Hematopoietic multipotent progenitor cell treated with erythropoietin and hydrocortisone succinate and interleukin-3 and kit ligand, for 6 days (in vitro differentiated cells): ENCODE measurements around the gene WNT5B.
A peak's percentile ranks its signal among the peaks of the same experiment; 100 is the strongest.

Experiments
- DNase-seq: peaks from one replicate; pipeline ENCODE4 v3.0.0-alpha.2; 2015

WNT5B gene

DNA sequence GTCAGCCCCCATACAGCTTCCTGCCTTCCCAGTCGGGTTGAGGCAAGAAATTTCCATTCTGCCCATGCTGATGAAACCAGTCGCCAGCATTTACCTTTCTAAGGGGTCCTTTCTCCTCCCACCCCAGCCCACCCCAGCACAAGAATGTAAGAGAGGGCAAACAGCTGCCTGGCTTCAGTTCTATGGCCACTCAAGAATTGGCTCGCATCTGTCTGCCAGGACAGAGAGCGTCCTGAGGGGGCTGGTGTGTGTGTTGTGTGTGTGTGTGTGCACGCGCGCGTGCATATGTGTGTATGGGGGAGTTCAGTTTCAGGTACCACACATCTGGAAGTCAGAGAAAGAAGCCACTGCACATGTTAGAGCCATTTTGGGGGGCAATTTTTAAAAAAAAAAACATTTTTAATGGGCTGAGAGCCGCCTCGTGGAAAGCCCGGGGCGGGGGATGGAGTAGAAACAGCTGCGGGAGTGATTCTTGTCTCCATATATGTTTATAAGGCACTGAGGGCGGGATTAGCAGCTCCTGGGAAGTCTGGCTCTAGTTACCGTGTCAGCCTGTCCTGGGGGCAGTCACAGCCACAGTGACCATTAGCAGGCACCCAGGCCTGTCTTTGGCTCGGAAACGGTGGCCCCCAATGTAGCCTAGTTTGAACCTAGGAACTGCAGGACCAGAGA lies at the start of gene WNT5B:
WNT5B (plus strand) TSS at position 566 of the 672 bp plus-strand sequence. CDS start 2,124 bp downstream, outside the sequence.
- DNase-seq, result no peak

GRCh38 chr12:1579651-1580435 lies 49.2 kb upstream of the WNT5B start:
- DNase-seq, result no peak

GRCh38 chr12:1580526-1580925 lies 48.5 kb upstream of the WNT5B start:
- DNase-seq, result no peak

GRCh38 chr12:1581973-1582708 lies 46.9 kb upstream of the WNT5B start:
- no peak for DNase-seq

- DNase-seq, result no peak
Observed at GRCh38 chr12:1582709-1583050, 46.4 kb upstream of the WNT5B start.

DNA sequence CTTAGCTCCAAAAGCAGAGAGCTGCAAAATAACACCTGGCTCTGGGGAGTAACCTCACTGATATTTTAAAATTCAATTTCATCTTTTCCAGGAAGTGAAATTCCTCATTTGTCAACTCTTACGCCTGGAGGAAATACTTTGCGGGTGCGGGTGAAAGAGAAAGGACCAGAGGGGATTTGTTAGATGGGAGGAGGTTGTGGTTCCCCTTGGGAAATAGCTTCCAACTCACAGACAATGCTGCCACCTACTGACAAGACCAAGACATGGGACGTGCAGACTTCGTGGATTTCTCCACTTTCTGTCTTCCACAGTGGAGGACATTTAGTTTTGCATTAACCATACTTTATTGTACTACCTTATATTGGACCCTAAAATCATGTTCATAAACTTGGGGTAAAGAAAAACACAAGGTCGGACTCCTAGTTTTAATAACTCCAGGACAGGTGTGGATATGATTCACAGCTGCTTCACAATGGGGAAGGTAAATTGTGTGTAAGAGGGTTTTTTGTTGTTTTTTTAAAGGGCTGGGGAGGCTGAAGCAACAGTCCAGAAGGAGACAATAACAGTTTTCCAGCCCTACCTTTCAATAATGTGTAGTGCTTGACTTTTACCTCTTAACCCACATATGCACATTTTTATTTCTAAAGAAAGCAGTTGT lies 45.5 kb upstream of the WNT5B start:
- peak; percentile 94 for DNase-seq

- DNase-seq, result no peak
Observed at GRCh38 chr12:1584326-1584725, 44.7 kb upstream of the WNT5B start.

GRCh38 chr12:1587927-1588574 lies 41.0 kb upstream of the WNT5B start:
- no peak for DNase-seq

GRCh38 chr12:1588575-1588947 lies 40.5 kb upstream of the WNT5B start:
- DNase-seq, result no peak

GRCh38 chr12:1590221-1590979 lies 38.6 kb upstream of the WNT5B start:
- DNase-seq, result peak; percentile 25

DNA sequence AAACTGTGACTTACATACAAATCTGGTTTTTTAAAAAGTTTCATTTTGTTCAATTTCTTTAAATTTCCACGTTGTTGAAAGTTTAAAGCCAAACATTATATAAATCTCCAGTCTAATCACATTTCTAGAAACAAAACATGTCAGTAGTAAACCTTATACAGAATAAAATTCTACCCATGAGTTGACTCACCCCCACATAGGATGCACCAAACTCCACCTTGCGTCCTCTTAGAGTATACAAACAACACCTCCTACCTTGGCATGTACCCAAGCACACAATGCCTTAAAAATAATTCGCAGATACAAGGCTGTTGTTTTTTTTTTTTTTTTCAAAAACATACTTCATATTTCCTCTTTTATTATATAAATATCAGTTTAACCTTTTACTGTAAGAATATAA lies 38.0 kb upstream of the WNT5B start:
- peak; percentile 58 for DNase-seq

DNA sequence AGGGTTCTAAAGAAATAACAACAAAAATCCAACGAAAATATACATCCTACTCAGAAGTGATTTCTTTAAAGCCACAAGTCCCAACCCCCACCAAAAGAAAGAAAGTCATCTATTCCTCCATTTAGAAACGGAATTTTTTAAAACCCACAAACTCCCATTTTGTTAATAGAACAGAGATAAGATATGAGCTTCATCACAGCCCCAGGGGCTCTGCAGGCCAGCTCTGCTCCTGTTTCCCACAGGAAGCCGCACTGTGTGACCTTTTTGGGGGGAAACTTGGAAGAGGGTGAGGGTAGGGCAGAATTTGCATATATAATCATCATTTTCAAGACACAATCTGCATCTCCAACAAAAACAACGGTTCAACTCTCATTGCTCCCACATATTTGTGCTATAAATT lies 37.5 kb upstream of the WNT5B start:
- DNase-seq, result peak; percentile 52

- DNase-seq, result peak; percentile 67
Observed at GRCh38 chr12:1592444-1593173, 36.4 kb upstream of the WNT5B start.

DNA sequence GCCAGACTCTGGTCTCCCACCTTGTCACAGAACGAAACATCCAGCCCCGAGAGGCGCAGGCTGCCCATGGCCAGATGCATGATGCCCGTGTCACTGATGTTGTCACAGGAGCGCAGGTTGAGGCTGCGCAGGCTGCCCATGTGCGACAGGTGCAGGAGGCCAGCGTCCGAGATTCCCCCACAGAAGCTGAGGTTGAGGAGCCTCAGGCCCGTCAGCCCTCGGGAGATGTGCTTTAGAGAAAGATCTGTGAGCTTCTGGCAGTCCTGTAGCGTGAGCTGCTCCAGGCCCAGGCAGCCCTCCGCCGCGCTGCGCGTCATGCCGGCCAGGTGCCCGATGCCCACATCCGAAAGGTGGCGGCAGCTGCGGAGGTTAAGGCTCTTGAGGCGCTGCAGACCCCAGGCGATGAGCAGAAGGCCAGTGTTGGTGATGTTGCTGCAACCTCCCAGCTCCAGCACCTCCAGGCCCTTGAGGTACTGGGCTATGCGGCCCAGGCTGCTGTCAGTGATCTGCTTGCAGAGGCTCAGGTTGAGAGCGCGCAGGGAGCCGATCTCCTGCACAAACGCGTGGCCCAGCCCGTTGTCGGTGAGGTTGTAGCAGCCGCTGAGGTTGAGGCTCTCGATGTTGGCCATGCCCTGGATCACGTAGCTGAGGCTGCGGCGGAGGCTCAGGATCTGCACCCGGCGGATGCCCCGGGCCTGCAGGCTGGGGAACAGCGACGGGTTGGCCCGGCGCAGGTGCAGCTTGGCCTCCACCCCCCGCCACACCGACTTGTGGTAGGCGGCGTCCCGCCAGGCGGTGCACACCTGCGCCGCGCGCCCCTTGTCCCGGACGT lies 35.6 kb upstream of the WNT5B start:
- peak; percentile 60 for DNase-seq

GRCh38 chr12:1594006-1594260 lies 35.1 kb upstream of the WNT5B start:
- DNase-seq, result no peak

DNA sequence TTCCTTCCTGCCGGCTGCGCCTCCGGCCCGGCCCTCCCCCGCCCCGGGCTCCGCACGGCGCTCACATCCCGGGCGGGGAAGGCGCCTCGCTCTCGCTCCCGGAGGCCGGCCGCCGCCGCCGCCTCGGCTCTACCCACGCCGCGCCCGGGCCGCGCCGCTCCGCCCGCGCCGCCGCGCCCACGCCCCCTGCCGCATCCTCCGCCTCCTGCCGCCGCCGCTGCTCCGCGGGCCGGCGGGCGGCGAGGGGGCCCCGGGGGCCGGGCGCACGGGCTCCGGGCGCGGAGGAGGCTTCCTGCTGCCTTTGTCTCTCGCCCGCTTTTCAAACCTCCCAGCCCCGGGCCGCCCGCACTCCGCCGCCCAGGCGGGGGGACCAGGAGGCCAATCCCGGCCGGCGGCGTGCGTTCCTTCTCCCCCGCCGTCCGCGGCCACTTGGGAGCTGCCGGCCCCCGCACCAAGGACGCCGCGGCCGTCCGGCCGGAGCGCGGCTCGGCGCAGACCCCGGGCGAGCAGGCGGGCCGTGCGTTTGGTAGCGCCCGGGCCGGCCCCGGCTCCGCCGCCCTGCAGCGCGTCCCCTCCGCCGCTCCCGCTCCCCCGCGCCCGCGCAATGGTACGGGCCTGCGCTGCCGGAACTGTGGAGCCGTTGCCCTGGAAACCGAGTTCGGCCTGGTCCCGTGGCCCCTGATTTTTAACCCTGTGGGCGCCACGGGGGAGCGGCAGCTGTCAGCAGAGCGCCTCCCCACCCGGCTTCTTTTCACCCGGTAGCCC lies 34.6 kb upstream of the WNT5B start, which contains the start of gene FBXL14:
FBXL14 (minus strand) TSS at position 321 of the 765 bp plus-strand sequence. CDS start 515 bp downstream, outside the sequence.
- DNase-seq, result peak; percentile 96

DNA sequence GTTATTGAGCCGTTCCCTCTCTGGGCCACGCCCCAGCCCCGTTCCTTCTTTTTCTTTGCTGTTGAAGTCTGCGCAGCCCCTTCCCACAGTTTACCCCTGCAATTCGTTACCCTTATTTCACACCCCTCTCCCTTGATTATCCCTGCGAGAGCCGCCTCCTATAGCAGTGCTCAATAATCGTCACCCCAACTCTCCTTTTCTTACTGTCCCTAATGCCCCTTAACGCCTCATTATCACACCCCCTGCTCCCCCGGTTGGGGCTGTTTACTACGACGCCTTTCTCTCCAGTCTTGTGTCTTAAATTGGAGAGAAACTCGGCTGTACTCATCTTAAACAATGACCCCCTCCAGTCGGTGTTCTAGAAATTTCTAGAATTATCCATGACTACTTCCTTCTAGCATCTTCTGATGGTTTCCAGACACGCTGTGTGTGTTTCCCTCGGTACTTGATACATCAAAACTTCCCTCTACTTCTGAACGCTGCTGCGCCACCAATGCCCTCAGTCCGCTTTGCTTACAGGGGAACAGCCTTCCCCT lies 33.9 kb upstream of the WNT5B start:
- DNase-seq, result peak; percentile 32

DNA sequence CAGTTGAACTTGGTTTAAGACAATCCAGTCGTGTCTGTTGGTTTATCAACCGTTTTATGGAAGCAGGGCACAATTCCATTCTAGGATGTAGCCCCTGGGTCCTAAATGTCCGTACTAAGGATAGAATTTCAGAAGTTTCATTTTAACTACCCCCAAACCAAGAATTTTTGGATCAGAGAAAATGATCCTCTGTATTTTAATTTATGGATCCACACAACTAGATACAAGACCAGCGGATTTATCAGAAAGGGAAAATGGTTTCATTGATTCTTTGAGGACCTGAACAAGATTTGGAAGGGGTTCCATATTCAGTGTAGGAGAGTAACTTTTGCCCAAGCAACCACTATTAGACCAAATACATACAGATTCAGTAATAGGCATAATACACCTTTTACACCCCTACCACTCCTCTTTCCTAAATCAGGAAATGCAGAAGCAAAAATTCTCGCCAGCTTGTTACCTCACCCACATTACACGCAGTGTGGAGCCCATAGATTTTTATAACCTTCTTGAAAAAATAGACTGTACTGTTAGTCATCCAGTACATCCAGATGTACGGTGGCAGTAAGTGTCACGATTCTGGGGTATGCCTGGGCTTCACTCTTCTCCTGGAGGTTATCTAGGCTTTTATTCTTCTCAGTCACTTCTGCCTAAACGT lies 33.2 kb upstream of the WNT5B start:
- DNase-seq, result no peak

GRCh38 chr12:1598757-1599156 lies 30.3 kb upstream of the WNT5B start:
- DNase-seq, result no peak
